DMS153 treated with DMSO at 0.1 percent for 48 hours (cell line): ENCODE measurements around the gene HOXD12.

ENCODE experiments used
- DNase-seq: peaks from one replicate; lab custom pipeline; 2025; ENCODE audit not compliant: unreplicated experiment; lab: John Stamatoyannopoulos, UW

The HOXD12 gene

GRCh38 chr2:176080540-176081375 is 18.8 kb upstream of the HOXD12 start:
- no peak for DNase-seq

GRCh38 chr2:176081376-176081836 is 18.2 kb upstream of the HOXD12 start:
- no peak for DNase-seq

GRCh38 chr2:176081837-176082524 is 17.6 kb upstream of the HOXD12 start:
- no peak for DNase-seq

- no peak for DNase-seq
Observed at GRCh38 chr2:176082525-176082823, 17.1 kb upstream of the HOXD12 start.

- no peak for DNase-seq
Observed at GRCh38 chr2:176082824-176083751, 16.5 kb upstream of the HOXD12 start.

GRCh38 chr2:176083796-176084261 is 15.8 kb upstream of the HOXD12 start, which contains the start of gene EVX2:
TSS of gene EVX2 (minus strand) at chr2:176083962. CDS start at chr2:176083776, 186 bp downstream.
- DNase-seq = no peak

- no peak for DNase-seq
Observed at GRCh38 chr2:176084611-176085119, 14.9 kb upstream of the HOXD12 start.

- no peak for DNase-seq
Observed at GRCh38 chr2:176085120-176085788, 14.3 kb upstream of the HOXD12 start.

- DNase-seq = no peak
Observed at GRCh38 chr2:176085861-176086771, 13.5 kb upstream of the HOXD12 start.

GRCh38 chr2:176087330-176088047 is 12.1 kb upstream of the HOXD12 start:
- DNase-seq = no peak

GRCh38 chr2:176088048-176088936 is 11.3 kb upstream of the HOXD12 start:
- DNase-seq = no peak

- no peak for DNase-seq
Observed at GRCh38 chr2:176088937-176089842, 10.4 kb upstream of the HOXD12 start.

- DNase-seq = no peak
Observed at GRCh38 chr2:176089843-176090395, 9.7 kb upstream of the HOXD12 start.

GRCh38 chr2:176090862-176091261 is 8.7 kb upstream of the HOXD12 start:
- DNase-seq = no peak

GRCh38 chr2:176091329-176092258 is 8.0 kb upstream of the HOXD12 start:
- DNase-seq = no peak
